HL-60 (cell line): ENCODE results near the gene MVK.

ENCODE experiments used
- CTCF ChIP-seq: IDR thresholded peaks from one replicate; pipeline ENCODE4 v1.5.1; 2011; ENCODE audit warnings: low read length, control low read depth, inconsistent platforms; ENCODE audit not compliant: insufficient read depth
- GABPA ChIP-seq: IDR thresholded peaks from 2 replicates; pipeline ENCODE4 v1.6.1; 2012; ENCODE audit warnings: low read depth
- POLR2AphosphoS5 ChIP-seq: IDR thresholded peaks from 2 replicates; pipeline ENCODE4 v1.6.1; 2012; ENCODE audit warnings: low read depth
- REST ChIP-seq: IDR thresholded peaks from 2 replicates; pipeline ENCODE4 v1.6.1; 2012; ENCODE audit warnings: low read depth; ENCODE audit not compliant: insufficient replicate concordance

GRCh38 chr12:109577311-109577710, 3.7 kb downstream of the MVK start:
- TF ChIP-seq GABPA (no peak), CTCF (no peak), REST (no peak), POLR2AphosphoS5 (no peak)
